ENCODE results near the gene DSP.

DNA sequence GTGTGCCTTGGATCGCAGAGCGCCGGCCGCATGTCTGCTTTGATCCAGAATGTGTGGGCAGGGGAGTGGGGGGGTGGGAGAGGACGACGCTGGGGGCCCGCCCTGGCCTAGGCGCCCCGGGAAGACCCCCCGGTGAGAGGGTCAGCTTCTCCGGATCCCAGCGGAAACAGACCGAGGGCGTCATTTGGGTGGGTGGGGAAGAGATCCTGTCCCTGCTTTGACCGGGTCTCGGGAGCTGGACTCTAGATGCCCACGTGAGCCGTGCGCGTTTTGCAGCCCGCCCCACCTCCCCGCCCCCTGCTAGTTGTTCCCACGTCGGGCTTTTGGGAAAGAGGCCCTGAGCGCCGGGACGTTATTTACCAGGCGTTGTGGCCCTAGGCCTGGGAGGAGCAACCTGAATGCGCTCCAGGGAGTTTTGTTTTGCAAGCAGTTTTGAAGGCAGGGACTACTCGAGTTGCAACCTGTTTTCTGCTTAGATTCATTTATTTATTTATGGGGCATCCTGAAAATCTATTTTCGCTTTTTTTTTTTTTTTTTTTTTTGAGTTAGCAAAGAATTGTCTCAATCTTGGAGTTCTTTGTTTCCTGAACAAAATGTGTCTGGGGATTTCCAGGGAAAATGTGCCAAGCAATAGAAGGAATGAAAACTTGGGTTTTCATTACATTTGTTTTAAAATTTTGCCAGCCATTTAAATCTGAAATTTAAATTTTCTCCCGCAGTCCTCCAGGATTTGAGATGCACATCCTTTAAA lies 1.6 kb downstream of the DSP start:
- TF ChIP-seq NFE2L1 (CRISPR knock-in tag; IDR thresholded peaks at IDR 0.05) (no peak), GABPB1 (CRISPR knock-in tag; IDR thresholded peaks at IDR 0.05) (no peak), CBFB (CRISPR knock-in tag; IDR thresholded peaks at IDR 0.05; ENCODE audit: low read depth) (no peak)
- TF ChIP-seq, protein P1, sequence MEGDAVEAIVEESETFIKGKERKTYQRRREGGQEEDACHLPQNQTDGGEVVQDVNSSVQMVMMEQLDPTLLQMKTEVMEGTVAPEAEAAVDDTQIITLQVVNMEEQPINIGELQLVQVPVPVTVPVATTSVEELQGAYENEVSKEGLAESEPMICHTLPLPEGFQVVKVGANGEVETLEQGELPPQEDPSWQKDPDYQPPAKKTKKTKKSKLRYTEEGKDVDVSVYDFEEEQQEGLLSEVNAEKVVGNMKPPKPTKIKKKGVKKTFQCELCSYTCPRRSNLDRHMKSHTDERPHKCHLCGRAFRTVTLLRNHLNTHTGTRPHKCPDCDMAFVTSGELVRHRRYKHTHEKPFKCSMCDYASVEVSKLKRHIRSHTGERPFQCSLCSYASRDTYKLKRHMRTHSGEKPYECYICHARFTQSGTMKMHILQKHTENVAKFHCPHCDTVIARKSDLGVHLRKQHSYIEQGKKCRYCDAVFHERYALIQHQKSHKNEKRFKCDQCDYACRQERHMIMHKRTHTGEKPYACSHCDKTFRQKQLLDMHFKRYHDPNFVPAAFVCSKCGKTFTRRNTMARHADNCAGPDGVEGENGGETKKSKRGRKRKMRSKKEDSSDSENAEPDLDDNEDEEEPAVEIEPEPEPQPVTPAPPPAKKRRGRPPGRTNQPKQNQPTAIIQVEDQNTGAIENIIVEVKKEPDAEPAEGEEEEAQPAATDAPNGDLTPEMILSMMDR (IDR thresholded peaks at IDR 0.05), result no peak
- TF ChIP-seq, protein P2, sequence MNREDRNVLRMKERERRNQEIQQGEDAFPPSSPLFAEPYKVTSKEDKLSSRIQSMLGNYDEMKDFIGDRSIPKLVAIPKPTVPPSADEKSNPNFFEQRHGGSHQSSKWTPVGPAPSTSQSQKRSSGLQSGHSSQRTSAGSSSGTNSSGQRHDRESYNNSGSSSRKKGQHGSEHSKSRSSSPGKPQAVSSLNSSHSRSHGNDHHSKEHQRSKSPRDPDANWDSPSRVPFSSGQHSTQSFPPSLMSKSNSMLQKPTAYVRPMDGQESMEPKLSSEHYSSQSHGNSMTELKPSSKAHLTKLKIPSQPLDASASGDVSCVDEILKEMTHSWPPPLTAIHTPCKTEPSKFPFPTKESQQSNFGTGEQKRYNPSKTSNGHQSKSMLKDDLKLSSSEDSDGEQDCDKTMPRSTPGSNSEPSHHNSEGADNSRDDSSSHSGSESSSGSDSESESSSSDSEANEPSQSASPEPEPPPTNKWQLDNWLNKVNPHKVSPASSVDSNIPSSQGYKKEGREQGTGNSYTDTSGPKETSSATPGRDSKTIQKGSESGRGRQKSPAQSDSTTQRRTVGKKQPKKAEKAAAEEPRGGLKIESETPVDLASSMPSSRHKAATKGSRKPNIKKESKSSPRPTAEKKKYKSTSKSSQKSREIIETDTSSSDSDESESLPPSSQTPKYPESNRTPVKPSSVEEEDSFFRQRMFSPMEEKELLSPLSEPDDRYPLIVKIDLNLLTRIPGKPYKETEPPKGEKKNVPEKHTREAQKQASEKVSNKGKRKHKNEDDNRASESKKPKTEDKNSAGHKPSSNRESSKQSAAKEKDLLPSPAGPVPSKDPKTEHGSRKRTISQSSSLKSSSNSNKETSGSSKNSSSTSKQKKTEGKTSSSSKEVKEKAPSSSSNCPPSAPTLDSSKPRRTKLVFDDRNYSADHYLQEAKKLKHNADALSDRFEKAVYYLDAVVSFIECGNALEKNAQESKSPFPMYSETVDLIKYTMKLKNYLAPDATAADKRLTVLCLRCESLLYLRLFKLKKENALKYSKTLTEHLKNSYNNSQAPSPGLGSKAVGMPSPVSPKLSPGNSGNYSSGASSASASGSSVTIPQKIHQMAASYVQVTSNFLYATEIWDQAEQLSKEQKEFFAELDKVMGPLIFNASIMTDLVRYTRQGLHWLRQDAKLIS (CRISPR knock-in tag; IDR thresholded peaks at IDR 0.05; ENCODE audit: borderline replicate concordance), result no peak
- TF ChIP-seq, protein P3, sequence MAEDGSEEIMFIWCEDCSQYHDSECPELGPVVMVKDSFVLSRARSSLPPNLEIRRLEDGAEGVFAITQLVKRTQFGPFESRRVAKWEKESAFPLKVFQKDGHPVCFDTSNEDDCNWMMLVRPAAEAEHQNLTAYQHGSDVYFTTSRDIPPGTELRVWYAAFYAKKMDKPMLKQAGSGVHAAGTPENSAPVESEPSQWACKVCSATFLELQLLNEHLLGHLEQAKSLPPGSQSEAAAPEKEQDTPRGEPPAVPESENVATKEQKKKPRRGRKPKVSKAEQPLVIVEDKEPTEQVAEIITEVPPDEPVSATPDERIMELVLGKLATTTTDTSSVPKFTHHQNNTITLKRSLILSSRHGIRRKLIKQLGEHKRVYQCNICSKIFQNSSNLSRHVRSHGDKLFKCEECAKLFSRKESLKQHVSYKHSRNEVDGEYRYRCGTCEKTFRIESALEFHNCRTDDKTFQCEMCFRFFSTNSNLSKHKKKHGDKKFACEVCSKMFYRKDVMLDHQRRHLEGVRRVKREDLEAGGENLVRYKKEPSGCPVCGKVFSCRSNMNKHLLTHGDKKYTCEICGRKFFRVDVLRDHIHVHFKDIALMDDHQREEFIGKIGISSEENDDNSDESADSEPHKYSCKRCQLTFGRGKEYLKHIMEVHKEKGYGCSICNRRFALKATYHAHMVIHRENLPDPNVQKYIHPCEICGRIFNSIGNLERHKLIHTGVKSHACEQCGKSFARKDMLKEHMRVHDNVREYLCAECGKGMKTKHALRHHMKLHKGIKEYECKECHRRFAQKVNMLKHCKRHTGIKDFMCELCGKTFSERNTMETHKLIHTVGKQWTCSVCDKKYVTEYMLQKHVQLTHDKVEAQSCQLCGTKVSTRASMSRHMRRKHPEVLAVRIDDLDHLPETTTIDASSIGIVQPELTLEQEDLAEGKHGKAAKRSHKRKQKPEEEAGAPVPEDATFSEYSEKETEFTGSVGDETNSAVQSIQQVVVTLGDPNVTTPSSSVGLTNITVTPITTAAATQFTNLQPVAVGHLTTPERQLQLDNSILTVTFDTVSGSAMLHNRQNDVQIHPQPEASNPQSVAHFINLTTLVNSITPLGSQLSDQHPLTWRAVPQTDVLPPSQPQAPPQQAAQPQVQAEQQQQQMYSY (CRISPR knock-in tag; IDR thresholded peaks at IDR 0.05), result no peak
